ENCODE measurements around the gene DUOXA1. TPM values are rescaled to one million over a fixed set of nuclear protein-coding genes. Genes with fewer than 3 reads are reported as not detected.
A peak's percentile ranks its signal among the peaks of the same experiment; 100 is the strongest.
"Not testable (repeated sequence)": the region's sequence is repeated elsewhere in the genome, so short reads cannot be mapped to it uniquely, and the experiment has no call there.

Gene DUOXA1
- total and polyA plus RNA-seq, 2 experiments from 2014 or later = 0.09 TPM; not detected in 1

- H3K27ac ChIP-seq; DNase-seq (ENCODE audit: low read depth in 1 of 2, low spot score in 1 of 2); H3K36me3 ChIP-seq; H3K9me3 ChIP-seq (ENCODE audit: low read depth); H3K4me3 ChIP-seq; H3K4me1 ChIP-seq (ENCODE audit: low read depth); H3K27me3 ChIP-seq: not testable (repeated sequence)
These were observed 50.5 kb downstream of the DUOXA1 start for GRCh38 chr15:45079201-45079600.

GRCh38 chr15:45077391-45077790 lies 52.3 kb downstream of the DUOXA1 start:
- DNase-seq (ENCODE audit: low read depth in 1 of 2, low spot score in 1 of 2); H3K27me3 ChIP-seq; H3K9me3 ChIP-seq (ENCODE audit: low read depth); H3K36me3 ChIP-seq; H3K4me3 ChIP-seq; H3K27ac ChIP-seq; H3K4me1 ChIP-seq (ENCODE audit: low read depth): not testable (repeated sequence)

DNA sequence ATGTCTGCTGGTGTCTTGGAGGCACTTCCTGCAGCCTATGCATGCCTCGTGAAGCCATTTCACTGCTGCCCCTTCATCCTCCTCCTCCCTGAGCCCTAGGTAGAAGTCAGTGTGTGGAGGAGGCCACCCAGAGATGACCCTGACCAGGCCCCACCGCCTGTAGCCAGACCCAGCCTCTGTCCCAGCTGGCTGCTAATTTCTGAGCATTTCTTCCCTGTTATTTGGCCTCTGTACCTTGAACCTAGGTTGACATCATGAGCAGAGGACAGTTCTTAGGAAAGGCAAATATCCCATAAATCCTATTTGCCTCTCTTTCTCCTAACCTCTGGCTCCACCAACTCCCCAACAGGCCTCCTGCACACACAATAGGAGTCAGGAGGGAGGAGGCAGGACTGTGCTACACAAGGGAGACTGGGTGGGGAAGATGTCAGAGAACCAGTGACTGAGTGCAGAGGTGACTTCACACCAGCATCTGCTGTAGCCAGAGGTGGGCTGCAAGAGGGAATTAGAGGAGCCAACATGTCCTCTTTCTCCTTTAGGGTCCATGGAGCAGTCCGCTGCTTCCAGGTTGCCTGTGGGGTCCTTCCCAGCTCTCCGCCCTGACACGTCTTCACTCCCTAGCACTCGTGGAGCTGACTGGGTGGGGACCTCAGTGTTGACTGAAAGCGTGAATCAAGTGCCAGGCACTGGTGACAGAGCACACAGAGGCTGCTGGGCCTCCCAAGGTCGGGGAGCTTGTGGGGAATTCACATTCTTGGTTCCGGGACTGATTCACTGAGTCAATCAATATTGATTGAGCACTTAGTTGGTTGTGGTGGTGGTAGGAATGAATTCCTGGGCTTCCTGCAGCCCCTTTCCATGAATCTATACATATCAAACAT lies 54.0 kb downstream of the DUOXA1 start:
- not testable (repeated sequence) for H3K4me1 ChIP-seq (ENCODE audit: low read depth); H3K9me3 ChIP-seq (ENCODE audit: low read depth); H3K36me3 ChIP-seq; H3K27me3 ChIP-seq; DNase-seq (ENCODE audit: low read depth in 1 of 2, low spot score in 1 of 2); H3K27ac ChIP-seq; H3K4me3 ChIP-seq

GRCh38 chr15:45073602-45074001 lies 56.1 kb downstream of the DUOXA1 start:
- not testable (repeated sequence) for H3K4me1 ChIP-seq (ENCODE audit: low read depth); DNase-seq (ENCODE audit: low read depth in 1 of 2, low spot score in 1 of 2); H3K36me3 ChIP-seq; H3K27ac ChIP-seq; H3K27me3 ChIP-seq; H3K4me3 ChIP-seq; H3K9me3 ChIP-seq (ENCODE audit: low read depth)

- not testable (repeated sequence) for DNase-seq (ENCODE audit: low read depth in 1 of 2, low spot score in 1 of 2); H3K27me3 ChIP-seq; H3K4me3 ChIP-seq; H3K4me1 ChIP-seq (ENCODE audit: low read depth); H3K36me3 ChIP-seq; H3K9me3 ChIP-seq (ENCODE audit: low read depth)
- H3K27ac ChIP-seq = peak overlapping the region; percentile 1
These were observed 59.7 kb downstream of the DUOXA1 start for GRCh38 chr15:45069942-45070360.

Other genes starting within 250 kb of the DUOXA1 start
- not detected in 2 replicates for gene TERB2, start 173.2 kb downstream of the DUOXA1 start, total RNA-seq
- gene TERB2, start 173.2 kb downstream of the DUOXA1 start, polyA plus RNA-seq = not detected in 2 replicates
- 58.3 and 75.2 TPM in 2 replicates for gene SORD, start 106.7 kb downstream of the DUOXA1 start, total RNA-seq
- 67.2 and 78.2 TPM in 2 replicates for gene SORD, start 106.7 kb downstream of the DUOXA1 start, polyA plus RNA-seq
- gene DUOX2, start 15.7 kb downstream of the DUOXA1 start, total RNA-seq = 0.14 and 0.54 TPM in 2 replicates
- gene DUOX2, start 15.7 kb downstream of the DUOXA1 start, polyA plus RNA-seq = 0.18 TPM in 1 of 2 replicates, not detected in the other
- not detected in 2 replicates for gene DUOXA2, start 15.6 kb downstream of the DUOXA1 start, total RNA-seq
- gene DUOXA2, start 15.6 kb downstream of the DUOXA1 start, polyA plus RNA-seq = not detected in 2 replicates
- gene DUOX1, start 115 bp upstream of the DUOXA1 start, total RNA-seq = 0.04 and 0.45 TPM in 2 replicates
- 6.2 and 7.0 TPM in 2 replicates for gene DUOX1, start 115 bp upstream of the DUOXA1 start, polyA plus RNA-seq
- gene SHF, start 58.1 kb upstream of the DUOXA1 start, total RNA-seq = 20.0 and 20.8 TPM in 2 replicates
- gene SHF, start 58.1 kb upstream of the DUOXA1 start, polyA plus RNA-seq = 24.9 and 26.9 TPM in 2 replicates
- not detected in 2 replicates for gene SLC28A2, start 122.4 kb upstream of the DUOXA1 start, total RNA-seq
- gene SLC28A2, start 122.4 kb upstream of the DUOXA1 start, polyA plus RNA-seq = 0.10 and 0.31 TPM in 2 replicates
- 50.0 and 76.5 TPM in 2 replicates for gene GATM, start 248.7 kb upstream of the DUOXA1 start, total RNA-seq
- gene GATM, start 248.7 kb upstream of the DUOXA1 start, polyA plus RNA-seq = 25.6 and 39.7 TPM in 2 replicates

All from cardiac muscle cell (in vitro differentiated cells and primary cell).